ENCODE measurements around the gene GLE1. TPM values are rescaled to one million over a fixed set of nuclear protein-coding genes. Genes with fewer than 3 reads are reported as not detected.

Gene GLE1, protein sequence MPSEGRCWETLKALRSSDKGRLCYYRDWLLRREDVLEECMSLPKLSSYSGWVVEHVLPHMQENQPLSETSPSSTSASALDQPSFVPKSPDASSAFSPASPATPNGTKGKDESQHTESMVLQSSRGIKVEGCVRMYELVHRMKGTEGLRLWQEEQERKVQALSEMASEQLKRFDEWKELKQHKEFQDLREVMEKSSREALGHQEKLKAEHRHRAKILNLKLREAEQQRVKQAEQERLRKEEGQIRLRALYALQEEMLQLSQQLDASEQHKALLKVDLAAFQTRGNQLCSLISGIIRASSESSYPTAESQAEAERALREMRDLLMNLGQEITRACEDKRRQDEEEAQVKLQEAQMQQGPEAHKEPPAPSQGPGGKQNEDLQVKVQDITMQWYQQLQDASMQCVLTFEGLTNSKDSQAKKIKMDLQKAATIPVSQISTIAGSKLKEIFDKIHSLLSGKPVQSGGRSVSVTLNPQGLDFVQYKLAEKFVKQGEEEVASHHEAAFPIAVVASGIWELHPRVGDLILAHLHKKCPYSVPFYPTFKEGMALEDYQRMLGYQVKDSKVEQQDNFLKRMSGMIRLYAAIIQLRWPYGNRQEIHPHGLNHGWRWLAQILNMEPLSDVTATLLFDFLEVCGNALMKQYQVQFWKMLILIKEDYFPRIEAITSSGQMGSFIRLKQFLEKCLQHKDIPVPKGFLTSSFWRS
- 10 to 100 TPM; 46.3 to 46.9 TPM for total RNA-seq

DNA sequence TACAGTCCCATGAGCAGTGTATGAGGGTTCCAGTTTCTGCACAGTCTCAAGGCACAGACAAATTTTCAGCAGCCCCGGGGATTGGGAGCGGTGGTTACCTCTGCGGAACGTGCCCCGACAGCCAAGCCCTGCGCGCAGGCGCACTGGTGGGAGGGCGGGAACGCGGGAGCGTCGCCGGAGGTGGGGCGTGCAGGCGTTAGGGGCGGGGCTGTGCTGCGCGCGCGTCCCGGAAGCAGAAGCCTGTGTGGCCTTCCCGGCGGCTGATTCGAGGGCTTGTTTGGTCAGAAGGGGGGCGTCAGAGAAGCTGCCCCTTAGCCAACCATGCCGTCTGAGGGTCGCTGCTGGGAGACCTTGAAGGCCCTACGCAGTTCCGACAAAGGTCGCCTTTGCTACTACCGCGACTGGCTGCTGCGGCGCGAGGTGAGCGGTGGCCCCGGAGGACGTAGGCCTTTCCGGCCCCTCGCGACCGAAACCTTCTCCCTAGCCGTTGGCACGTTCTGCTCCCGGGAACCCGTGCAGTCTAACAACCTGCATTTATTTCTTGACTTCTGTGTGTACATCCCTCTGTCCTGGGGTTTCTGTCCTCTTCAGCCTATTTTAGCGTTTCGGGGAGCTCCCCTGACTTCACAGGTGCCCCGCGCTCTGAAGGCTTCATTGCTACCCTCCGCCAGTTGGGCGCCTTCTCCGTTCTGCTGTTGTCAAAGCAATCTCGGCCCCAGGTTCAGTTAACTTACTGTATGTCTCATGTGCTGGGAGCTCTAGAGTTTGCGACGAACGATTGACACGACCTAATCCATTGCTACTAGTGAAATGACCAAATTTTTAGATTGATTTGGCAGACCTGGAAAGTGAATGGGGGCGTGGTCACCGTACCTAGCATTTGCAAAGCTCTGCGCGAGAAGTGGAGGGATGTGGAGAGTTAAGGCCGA is at the start of gene GLE1:
GLE1 (plus strand) TSS at position 235 of the 929 bp plus-strand sequence; CDS start at position 322, 87 bp downstream.
- POLR2A ChIA-PET, result interaction anchor here (0.5 to 1.3 kb wide), 6 partner anchors 46 to 708 kb away, joined by 4 to 5 read pairs (median 4); partner anchors contain the start of genes SPTAN1 and URM1

DNA sequence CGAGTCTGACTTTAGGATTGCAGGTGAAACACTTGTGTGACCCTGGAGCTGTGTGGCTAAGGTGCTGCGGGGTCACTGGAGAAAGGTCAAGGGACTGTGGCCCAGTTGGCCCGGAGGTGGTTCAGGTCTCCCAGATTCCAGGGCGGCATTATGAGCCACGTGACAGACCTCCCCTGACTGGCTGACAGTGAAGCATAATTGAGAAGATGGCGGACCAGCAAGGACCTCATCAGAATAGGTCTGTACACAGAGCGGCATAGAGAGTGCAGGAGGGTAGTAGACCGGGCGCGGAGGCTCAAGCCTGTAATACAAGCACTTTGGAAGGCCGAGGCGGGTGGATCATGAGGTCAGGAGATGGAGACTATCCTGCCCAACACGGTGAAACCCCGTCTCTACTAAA is 49.5 kb upstream of the GLE1 start:
- ChIA-PET POLR2A (interaction anchor here (0.5 to 0.8 kb wide), 2 partner anchors 83 to 141 kb away, joined by 4 read pairs; no protein-coding TSS in a partner anchor), CTCF (interaction anchor here (0.9 kb wide), 1 partner anchor 114 kb away, joined by 3 read pairs; no protein-coding TSS in a partner anchor)

More for the DNA sequence above, at the start of gene GLE1:
- CTCF ChIA-PET, result interaction anchor here (0.8 to 1.1 kb wide), 4 partner anchors 66 to 210 kb away, joined by 3 read pairs; no protein-coding TSS in a partner anchor

DNA sequence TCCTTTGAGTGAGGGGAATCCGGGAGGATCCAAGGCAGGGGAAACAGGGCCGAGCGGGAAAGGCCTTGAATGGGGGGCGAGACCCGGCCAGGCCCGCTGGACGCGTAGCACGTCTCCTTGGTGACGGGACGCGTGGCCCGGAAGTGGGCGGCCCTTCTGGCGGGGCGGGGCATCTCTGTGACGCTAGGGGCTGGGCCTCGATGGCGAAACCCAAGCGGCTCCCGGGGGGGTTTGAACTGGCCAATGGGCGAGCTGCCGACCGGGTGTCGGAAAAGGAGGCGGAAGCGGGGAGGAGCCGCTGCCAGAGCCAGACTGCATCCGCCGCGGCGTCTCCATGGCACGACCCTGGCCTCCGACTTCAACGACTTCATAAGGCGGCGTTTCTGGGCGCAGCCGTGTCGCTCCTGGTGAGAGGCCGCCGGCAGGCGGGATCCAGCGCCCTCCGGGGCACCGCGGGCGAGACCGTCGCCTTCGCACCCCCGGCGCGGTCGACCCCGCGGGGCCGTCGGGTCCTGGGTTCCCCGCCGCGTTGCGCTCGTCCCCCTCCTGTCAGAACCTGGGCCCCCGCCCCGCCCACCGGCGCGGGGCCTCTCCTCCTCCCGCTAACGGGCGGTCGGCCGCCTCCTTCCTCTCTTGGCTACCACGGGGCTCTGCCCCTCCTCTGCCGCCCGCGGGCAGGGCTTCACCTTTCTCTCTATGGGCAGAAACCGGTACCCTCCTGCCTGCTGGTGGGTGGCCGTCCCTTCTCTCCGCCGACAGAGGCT is 48.5 kb upstream of the GLE1 start, which contains the start of gene ODF2:
ODF2 (plus strand) TSS at position 158 of the 764 bp plus-strand sequence; CDS start at position 244, 86 bp downstream.
- ChIA-PET POLR2A (interaction anchor here (0.8 kb wide), 1 partner anchor 84 kb away, joined by 4 read pairs; no protein-coding TSS in a partner anchor), CTCF (interaction anchor here (0.6 to 0.9 kb wide), 4 partner anchors 17 to 115 kb away, joined by 3 to 4 read pairs (median 3); no protein-coding TSS in a partner anchor)

DNA sequence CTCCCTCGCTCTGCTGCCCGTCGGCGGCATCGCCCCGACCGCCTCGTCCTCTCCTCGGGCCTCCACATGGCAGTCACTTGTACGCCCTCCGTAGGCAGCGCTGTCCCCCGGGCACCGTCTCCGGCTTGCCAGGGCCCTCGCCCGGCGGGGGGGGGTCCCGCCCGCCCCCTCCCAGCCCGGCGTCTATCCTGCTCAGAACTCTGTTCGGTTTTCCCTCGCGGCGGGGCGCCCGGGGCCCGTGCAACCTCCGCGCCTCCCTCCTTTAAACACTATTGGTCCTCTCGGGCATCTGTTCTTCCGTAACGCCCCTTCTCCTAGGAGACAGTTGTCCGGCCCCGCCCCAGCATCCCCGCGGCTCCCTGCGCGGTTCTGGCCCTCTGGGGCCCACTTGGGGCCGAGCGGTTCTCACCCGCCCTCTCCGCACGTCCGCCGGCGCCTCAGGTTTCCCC is 47.9 kb upstream of the GLE1 start:
- CTCF ChIA-PET, result interaction anchor here (1.6 kb wide), 1 partner anchor 17 kb away, joined by 6 read pairs; no protein-coding TSS in a partner anchor
- POLR2A ChIA-PET, result no interaction called here

DNA sequence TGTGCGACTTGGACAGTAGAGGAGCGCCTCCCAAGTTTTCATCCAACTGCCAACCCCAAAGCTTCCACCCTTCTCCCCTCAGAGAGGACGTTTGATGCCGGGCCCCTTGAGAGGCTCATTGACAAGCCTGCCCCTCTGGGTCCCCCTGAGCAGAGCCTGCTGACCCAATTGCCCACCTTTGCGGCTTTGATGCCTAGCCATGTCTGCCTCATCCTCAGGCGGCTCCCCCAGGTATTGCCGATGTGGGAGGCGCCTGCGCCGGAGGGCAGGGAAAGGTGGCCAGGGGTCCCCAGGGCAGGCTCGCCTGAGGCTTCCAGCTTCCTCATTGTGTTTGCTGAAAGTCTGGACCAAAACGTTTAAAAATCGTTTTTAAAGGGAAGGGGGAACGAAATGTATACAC is 47.3 kb upstream of the GLE1 start:
- ChIA-PET POLR2A (no interaction called here), CTCF (interaction anchor here (1.2 to 1.6 kb wide), 2 partner anchors 11 to 18 kb away, joined by 4 to 6 read pairs; no protein-coding TSS in a partner anchor)

DNA sequence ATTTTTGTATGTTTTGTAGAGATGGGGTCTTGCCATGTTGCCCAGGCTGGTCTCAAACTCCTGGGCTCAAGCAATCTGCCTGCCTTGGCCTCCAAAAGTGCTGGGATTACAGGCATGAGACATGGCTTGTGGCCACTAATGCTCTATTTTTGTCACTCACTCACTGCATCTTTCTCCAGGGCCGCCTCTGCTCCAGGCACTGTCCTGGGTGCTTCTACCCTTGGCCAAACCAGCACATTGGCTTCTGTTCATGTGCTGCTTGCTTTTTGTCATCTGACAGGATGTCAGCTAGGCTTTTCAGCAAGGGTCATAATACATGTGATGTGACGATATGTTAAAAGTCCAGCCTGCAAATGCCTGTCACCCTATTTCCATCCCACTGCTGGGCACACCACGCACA is 45.5 kb upstream of the GLE1 start:
- ChIA-PET CTCF (interaction anchor here (0.7 to 2.0 kb wide), 4 partner anchors 9 to 1987 kb away, joined by 3 to 9 read pairs (median 4); no protein-coding TSS in a partner anchor), POLR2A (interaction anchor here (0.6 to 0.7 kb wide), 3 partner anchors 77 to 336 kb away, joined by 3 to 5 read pairs (median 4); no protein-coding TSS in a partner anchor)

DNA sequence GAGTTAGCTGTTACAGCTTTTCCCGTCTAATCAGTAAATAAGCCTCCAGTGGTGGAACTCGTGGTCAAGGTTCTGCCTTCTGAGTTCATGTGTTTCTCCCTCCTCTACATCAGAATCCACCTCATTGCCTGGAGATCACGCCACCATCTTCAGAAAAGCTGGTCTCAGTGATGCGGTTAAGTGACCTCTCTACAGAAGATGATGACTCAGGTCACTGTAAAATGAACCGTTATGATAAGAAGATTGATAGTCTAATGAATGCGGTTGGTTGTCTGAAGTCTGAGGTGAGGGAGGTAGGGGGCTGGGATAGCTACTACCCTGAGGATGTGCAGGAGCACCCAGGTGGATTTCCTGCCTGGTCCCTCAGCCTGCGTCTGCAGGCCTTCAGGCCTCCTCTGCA is 35.4 kb upstream of the GLE1 start:
- POLR2A ChIA-PET, result interaction anchor here (0.6 kb wide), 1 partner anchor 92 kb away, joined by 3 read pairs; no protein-coding TSS in a partner anchor

DNA sequence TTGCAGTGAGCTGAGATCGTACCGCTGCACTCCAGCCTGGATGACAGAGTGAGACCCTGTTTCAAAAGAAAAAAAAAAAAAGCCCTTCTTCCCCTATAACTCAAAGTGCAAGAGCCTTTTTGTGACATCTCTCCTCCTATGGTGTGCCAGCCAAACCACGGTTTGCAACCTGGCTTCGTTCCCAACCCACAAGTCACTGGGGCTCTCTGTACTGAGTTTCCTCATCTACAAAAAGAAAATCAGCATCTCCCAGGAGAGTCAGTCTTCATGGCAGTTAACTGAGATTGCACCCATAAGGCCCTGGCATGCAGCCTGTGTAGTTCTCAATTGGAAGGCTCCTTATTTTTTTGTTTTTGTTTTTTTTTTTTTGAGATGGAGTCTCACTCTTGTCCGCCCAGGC is 34.0 kb upstream of the GLE1 start:
- POLR2A ChIA-PET, result no interaction called here
- CTCF ChIA-PET, result no interaction called here

More for the DNA sequence above, 35.4 kb upstream of the GLE1 start:
- CTCF ChIA-PET, result interaction anchor here (0.6 to 0.9 kb wide), 2 partner anchors 12 to 14 kb away, joined by 3 to 4 read pairs; no protein-coding TSS in a partner anchor

DNA sequence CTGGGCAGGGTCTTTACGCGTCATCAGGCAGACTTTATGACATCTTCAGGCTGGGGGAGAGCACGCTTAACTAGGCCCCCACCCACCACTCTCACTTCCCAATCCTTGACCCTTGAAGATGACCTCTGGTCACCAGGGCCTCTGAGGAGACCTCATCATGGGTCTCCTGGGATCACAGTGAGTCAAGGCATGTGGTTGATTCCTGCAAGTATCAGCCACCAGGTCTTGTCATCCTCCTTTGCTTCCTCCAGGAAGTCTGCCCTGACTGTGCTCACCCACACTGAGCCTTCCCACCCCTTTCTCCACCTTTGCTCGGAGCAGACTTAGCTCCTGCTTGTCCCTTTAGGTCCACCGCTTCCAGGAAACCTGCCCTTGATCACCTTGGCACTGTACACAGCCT is 31.4 kb upstream of the GLE1 start:
- ChIA-PET CTCF (no interaction called here), POLR2A (no interaction called here)

DNA sequence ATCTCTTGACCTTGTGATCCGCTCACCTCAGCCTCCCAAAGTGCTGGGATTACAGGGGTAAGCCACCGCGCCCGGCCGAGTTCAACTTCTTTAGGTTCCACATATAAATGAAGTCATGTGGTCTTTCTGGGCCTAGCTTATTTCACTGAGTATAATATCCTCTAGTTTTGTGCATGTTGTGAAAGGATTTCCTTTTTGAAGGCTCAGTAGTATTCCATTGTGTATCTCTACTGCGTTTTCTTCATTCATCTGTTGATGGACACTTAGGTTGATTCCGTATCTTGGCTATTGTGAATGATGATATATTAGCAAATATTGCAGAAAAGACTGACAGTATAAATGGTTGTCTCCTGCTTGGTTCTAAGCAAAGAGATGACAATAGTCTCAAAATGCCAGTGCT is 28.7 kb upstream of the GLE1 start:
- ChIA-PET POLR2A (no interaction called here), CTCF (no interaction called here)

DNA sequence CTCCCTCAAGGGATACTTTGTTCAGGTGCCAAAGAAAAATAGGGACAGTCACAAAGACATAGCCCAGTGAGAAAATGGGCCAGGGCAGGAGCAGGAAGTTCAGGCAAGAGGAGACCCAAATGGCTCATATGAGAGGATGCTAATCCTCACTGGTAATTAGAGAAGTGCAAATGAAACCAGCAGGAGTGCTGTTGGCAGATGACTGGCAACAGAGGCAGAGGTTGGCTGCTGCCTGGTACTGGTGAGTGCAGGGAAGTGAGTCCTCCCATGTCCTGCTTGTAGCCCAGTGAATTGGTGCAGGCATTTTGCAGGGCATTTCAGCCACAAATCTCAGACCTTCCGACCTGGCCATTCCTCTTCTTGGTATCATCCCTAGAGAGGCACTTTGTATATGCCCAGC is 25.3 kb upstream of the GLE1 start:
- ChIA-PET POLR2A (no interaction called here), CTCF (no interaction called here)

DNA sequence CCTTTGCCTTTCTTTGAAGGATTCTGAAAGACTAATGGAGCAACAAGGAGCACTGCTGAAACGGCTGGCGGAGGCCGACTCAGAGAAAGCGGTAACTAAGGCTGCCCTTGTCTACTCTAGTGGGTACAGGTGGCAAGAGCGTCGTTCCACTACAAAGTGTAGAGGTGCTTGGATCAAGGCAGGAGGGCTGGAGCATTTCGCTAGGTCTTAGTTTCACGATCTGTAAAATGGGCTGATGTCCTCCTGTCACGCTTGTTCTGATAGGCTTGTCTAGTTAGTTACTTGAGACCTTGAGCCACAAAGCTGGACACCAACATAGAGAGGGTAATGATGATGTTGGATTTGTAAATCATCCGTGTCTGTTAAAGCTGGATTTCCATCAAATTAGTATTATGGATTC is 23.0 kb upstream of the GLE1 start:
- ChIA-PET POLR2A (no interaction called here), CTCF (no interaction called here)

DNA sequence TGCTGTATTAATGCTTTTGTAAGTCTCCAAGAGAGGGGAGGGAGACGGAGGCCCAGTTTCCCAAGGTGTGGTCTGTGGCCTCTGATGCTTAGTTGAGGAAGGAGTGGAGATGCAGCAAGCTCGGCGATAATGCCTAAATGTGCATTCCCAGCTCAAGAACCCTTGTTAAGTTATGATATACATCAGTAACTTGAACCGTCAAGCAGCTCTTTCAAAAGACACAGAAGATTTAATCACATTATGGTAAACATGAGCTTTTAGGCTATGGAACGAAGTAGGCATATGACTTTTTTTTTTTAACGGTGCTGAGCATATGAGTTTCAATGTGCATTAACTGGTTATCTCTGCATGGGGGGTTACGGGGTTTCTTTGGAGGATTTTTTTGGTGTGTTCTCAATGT is 22.3 kb upstream of the GLE1 start:
- CTCF ChIA-PET, result no interaction called here
- POLR2A ChIA-PET, result interaction anchor here (0.6 kb wide), 1 partner anchor 121 kb away, joined by 3 read pairs; no protein-coding TSS in a partner anchor

DNA sequence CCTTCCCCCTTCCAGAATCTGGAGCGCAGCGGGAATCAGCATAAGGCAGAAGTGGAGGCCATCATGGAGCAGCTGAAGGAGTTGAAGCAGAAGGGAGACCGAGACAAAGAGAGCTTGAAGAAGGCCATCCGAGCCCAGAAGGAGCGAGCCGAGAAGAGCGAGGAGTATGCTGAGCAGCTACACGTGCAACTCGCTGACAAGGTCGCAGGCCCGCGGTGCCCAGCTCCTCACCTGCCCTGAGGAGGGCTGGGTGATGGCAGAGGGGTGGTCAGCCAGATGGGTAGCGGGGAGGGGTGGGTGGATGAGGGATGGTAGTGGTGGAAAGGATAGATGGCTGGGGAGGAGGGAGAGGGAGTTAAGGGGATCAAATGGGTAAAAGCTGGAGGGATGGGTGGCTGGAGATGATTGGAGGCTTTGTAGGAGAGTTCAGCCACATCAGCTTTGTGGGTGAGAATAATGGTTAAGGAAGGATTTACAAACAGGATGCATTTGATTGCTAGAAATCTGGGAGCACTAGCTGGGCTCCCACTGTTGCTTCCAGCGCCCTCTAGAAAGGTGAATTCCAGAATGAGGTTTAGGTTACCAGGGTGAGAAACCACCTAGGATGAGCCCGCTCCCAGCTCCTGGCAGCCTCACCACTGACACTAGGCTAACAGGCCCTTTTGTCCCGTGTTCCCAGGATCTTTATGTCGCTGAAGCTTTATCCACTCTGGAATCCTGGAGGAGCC is 19.7 kb upstream of the GLE1 start:
- POLR2A ChIA-PET, result interaction anchor here (1.0 kb wide), 1 partner anchor 145 kb away, joined by 3 read pairs; no protein-coding TSS in a partner anchor
- CTCF ChIA-PET, result no interaction called here

DNA sequence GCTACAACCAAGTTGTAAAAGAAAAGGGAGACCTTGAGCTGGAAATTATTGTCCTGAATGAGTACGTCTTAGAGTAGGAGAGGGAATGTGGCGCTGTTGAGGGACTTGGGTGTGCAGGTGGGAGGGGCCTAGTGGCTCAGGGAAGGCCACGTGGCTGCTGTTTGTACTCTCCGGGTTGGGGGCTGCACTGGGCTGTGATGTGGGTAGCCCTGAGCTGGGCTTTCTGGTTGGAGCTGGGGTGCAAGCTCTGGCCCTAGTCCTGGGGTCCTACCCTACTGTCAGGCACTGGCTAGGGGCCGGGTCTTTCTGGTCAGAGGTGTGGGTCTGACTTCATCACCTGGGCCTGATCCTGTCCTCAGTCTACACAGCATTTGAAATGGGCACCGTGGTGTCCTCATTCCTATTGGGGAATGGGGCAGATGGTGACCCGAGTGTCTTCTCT is 19.1 kb upstream of the GLE1 start:
- ChIA-PET POLR2A (interaction anchor here (1.0 kb wide), 1 partner anchor 146 kb away, joined by 3 read pairs; no protein-coding TSS in a partner anchor), CTCF (no interaction called here)

DNA sequence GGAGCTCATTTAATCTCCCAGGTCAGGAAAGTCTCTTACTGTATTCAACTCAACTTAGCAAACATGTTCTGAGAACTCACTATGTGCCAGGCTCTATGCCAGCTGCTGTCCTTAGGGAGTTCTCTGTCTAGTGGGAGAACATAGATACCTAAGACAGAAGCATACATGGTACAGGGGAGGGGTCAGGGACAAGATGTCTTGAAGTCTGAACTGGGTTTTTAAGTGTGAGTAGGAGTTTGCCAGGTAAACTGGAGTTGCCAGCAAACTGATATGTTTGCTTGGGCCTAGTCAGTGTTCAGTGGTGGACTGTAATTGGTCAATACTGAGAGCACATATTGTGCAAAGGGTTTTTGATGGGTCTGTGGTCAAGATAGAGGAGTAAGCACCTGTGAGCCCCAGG is 18.3 kb upstream of the GLE1 start:
- ChIA-PET POLR2A (interaction anchor here (1.0 kb wide), 1 partner anchor 146 kb away, joined by 3 read pairs; no protein-coding TSS in a partner anchor), CTCF (no interaction called here)

DNA sequence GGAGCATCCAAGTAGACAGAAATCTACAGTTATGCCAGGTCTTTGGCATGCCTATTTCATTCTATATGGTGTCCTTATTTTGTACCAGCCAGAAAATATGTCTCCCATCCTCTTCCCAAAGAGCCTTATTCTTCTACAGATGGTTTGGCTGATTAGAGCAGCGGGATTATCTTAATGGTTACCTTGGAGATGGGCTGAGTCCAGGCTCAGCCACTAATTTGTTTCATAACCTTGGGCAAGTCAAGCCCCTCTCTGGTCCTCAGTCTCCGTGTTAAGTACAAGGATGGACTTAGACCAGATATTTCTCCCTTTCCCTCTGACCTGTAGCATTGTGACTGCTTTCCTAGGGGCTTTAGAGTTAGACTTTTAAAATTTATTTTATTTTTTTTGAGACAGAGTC is 11.1 kb upstream of the GLE1 start:
- ChIA-PET CTCF (no interaction called here), POLR2A (no interaction called here)

Data from activated CD8-positive, alpha-beta memory T cell treated with anti-CD3 and anti-CD28 coated beads for 36 hours (primary cell).